ENCODE data around the gene PBRM1. TPM values are rescaled to one million over a fixed set of nuclear protein-coding genes. Genes with fewer than 3 reads are reported as not detected.

Gene PBRM1
- total and polyA plus RNA-seq, 2 of the 8 experiments (the other 6 are each of a cell fraction or from before 2014, with no cell fraction given), result 19.3 to 65.8 TPM

DNA sequence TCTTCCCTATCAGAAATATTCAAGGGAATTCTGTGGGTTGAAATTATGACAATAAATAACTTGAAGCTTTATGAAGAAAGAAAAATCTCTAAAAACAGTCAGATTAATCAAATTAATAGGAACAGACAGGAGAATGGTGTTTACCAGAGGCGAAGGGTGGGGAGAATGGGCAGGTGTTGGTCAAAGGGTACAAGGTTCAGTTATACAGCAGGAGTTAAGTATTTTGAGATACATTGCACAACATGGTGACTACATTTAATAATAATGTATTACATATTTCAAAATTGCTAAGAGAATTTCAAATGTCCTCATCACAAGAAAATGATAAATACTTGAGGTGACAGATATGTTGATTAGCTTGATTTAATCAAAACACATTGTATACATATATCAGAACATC lies 38.8 kb upstream of the PBRM1 start:
- Histone ChIP-seq H2BK120ac (replicated peaks; ENCODE audit: low read depth, low read length) (no peak overlapping the region), H3K9ac (replicated peaks in 1 of 4; ENCODE audit: extremely low read depth in 1 of 4, low read depth in 3 of 4, low read length in 3 of 4) (no peak overlapping the region), H2BK15ac (ENCODE audit: low read length) (no peak overlapping the region), H2BK12ac (ENCODE audit: low read depth, low read length) (no peak overlapping the region), H3K27me3 (replicated peaks in 1 of 4; ENCODE audit: control insufficient read depth in 3 of 4, extremely low read depth in 1 of 4, insufficient read depth in 3 of 4, low read length in 3 of 4) (no peaks in the 10 kb centered on the region), H3K9me3 (ENCODE audit: insufficient read depth in 2 of 2, low read depth in 1 of 2, low read length in 1 of 2) (no peaks in the 10 kb centered on the region), H3K23ac (ENCODE audit: insufficient read length) (no peak overlapping the region), H3K56ac (replicated peaks; ENCODE audit: insufficient read length, low read depth, low read length) (no peak overlapping the region), H3K18ac (ENCODE audit: extremely low read depth, low read length) (no peak overlapping the region), H3K14ac (ENCODE audit: insufficient read length) (no peak overlapping the region), H2BK5ac (ENCODE audit: low read depth, low read length) (no peak overlapping the region), H4K20me1 (replicated peaks in 1 of 2; ENCODE audit: control insufficient read depth in 1 of 2, insufficient read depth in 2 of 2, low read length in 2 of 2) (no peaks in the 10 kb centered on the region), H2BK20ac (ENCODE audit: low read length) (no peak overlapping the region), H2AK5ac (ENCODE audit: low read depth, low read length) (no peak overlapping the region), H4K91ac (replicated peaks; ENCODE audit: insufficient read length, low read length) (no peak overlapping the region), H3K4me2 (ENCODE audit: insufficient read depth in 1 of 2, low read depth in 2 of 2, low read length in 2 of 2) (no peak overlapping the region), H2AFZ (ENCODE audit: low read length) (no peak overlapping the region), H4K5ac (ENCODE audit: insufficient read length, low read depth, low read length) (no peak overlapping the region), H3K27ac (ENCODE audit: low read depth, low read length) (no peak overlapping the region), H3K79me1 (ENCODE audit: low read depth, low read length) (no peaks in the 10 kb centered on the region), H4K8ac (ENCODE audit: extremely low read depth, insufficient read depth, low read length) (no peak overlapping the region), H3K4ac (replicated peaks; ENCODE audit: insufficient read length, low read depth, low read length) (no peak overlapping the region), H3K4me3 (ENCODE audit: extremely low read depth in 1 of 4, insufficient read depth in 2 of 4, low read depth in 3 of 4, low read length in 4 of 4) (no peak overlapping the region), H3K79me2 (ENCODE audit: control insufficient read depth in 1 of 2, insufficient read depth in 2 of 2, low read length in 2 of 2) (no peaks in the 10 kb centered on the region), H3K36me3 (ENCODE audit: control insufficient read depth in 2 of 4, insufficient read depth in 4 of 4, low read length in 3 of 4) (peaks cover 0 to 7% (median 0%) of the 10 kb centered on the region in 4 experiments; a peak in 1 of 8 replicates), H3K23me2 (ENCODE audit: low read depth, low read length) (no peaks in the 10 kb centered on the region), H3K4me1 (replicated peaks in 1 of 4; ENCODE audit: control insufficient read depth in 3 of 4, insufficient read depth in 4 of 4, low read length in 3 of 4) (no peaks in the 10 kb centered on the region)
- WGBS, 2 experiments (ENCODE audit: extremely low coverage in 1 of 2, insufficient coverage in 1 of 2, insufficient read length in 1 of 2, insufficient replicate concordance in 2 of 2, low coverage in 1 of 2, low lambda C conversion rate in 2 of 2, missing lambda C conversion rate in 1 of 2), result 81% methylated on average over 1 of the region's 1 CpG; no CpG with 5 or more reads in 1 of the 2 experiments
- POLR2A ChIA-PET (ENCODE audit: partially characterized antibody), result interaction anchor here (0.6 kb wide), 1 partner anchor 43 kb away, joined by 3 read pairs; no protein-coding TSS in a partner anchor
- DNase-seq (ENCODE audit: low read depth in 1 of 2, low spot score in 2 of 2) (no peak), FAIRE-seq (no peak)
- CTCF ChIA-PET (ENCODE audit: partially characterized antibody), result interaction anchor here (0.6 to 3.0 kb wide), 4 partner anchors 10 to 48 kb away, joined by 3 to 9 read pairs (median 3); no protein-coding TSS in a partner anchor
- TF ChIP-seq BCL11A (IDR thresholded peaks at IDR 0.05; ENCODE audit: low read depth in 2 of 2, low read length in 2 of 2), result no peak
- no peak for TF ChIP-seq SIN3A (conservative IDR thresholded peaks at IDR 0.05 in 1 of 2, IDR thresholded peaks at IDR 0.05 in 1 of 2; ENCODE audit: low read depth in 1 of 2, low read length in 2 of 2)
- TF ChIP-seq TAF1 (IDR thresholded peaks at IDR 0.05; ENCODE audit: low read depth, low read length), result no peak
- no peak for TF ChIP-seq TBP (IDR thresholded peaks at IDR 0.05; ENCODE audit: low read depth, low read length)
- TF ChIP-seq, protein P1, sequence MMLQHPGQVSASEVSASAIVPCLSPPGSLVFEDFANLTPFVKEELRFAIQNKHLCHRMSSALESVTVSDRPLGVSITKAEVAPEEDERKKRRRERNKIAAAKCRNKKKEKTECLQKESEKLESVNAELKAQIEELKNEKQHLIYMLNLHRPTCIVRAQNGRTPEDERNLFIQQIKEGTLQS (IDR thresholded peaks at IDR 0.05; ENCODE audit: insufficient read depth, low read depth, low read length), result no peak
- no peak for TF ChIP-seq SIRT6 (IDR thresholded peaks at IDR 0.05; ENCODE audit: low read length)
- TF ChIP-seq SAP30 (IDR thresholded peaks at IDR 0.05; ENCODE audit: insufficient read depth, insufficient replicate concordance, low read length), result no peak
- no peak for TF ChIP-seq KDM1A (IDR thresholded peaks at IDR 0.05; ENCODE audit: borderline replicate concordance, low read length)
- TF ChIP-seq CREB1 (IDR thresholded peaks at IDR 0.05), result no peak
- TF ChIP-seq FOSL1 (IDR thresholded peaks at IDR 0.05; ENCODE audit: insufficient read depth, low read depth, low read length), result no peak
- TF ChIP-seq PHF8 (conservative IDR thresholded peaks at IDR 0.05; ENCODE audit: low read depth, low read length), result no peak
- no peak for TF ChIP-seq BRCA1 (IDR thresholded peaks at IDR 0.05; ENCODE audit: low read depth, low read length)
- no peak for TF ChIP-seq YY1 (IDR thresholded peaks at IDR 0.05; ENCODE audit: low read depth, low read length)
- no peak for TF ChIP-seq CHD2 (IDR thresholded peaks at IDR 0.05; ENCODE audit: low read length)
- TF ChIP-seq KDM5A (IDR thresholded peaks at IDR 0.05; ENCODE audit: low read length), result no peak

Measured in H1 (cell line).